Prostate gland (tissue), 1 donor: Measurements from ENCODE around the gene OCSTAMP.

ENCODE experiments used
- POLR2A ChIP-seq: fragments of 450-650 bp; IDR thresholded peaks from one replicate; pipeline ENCODE4 v1.6.1; 2016; ENCODE audit warnings: antibody characterized with exemption, mild to moderate bottlenecking
- POLR2AphosphoS5 ChIP-seq: sonication (generic); formaldehyde crosslinking; IDR thresholded peaks from one replicate; pipeline ENCODE4 v1.6.1; 2017; ENCODE audit warnings: antibody characterized with exemption

GRCh38 chr20:46501337-46501942 lies 49.0 kb downstream of the OCSTAMP start:
- TF ChIP-seq POLR2A (no peak), POLR2AphosphoS5 (no peak)
